Breast epithelium (tissue), 3 donors: ENCODE results near the gene CDC20B.

ENCODE experiments used
- POLR2A ChIP-seq: fragments of 450-650 bp; IDR thresholded peaks from one replicate; pipeline ENCODE4 v1.6.1; 2016; ENCODE audit warnings: antibody characterized with exemption, mild to moderate bottlenecking, moderate library complexity
- POLR2AphosphoS5 ChIP-seq, 3 donors: sonication (generic); formaldehyde crosslinking; IDR thresholded peaks; one replicate each; pipeline ENCODE4 v1.6.1; 2017; ENCODE audit warnings: antibody characterized with exemption in 3 of 3

GRCh38 chr5:55064523-55064922 lies 108.5 kb downstream of the CDC20B start:
- no peak for TF ChIP-seq POLR2A
- no peak for TF ChIP-seq POLR2AphosphoS5 (IDR thresholded peaks at IDR 0.05)
